Measurements from ENCODE around the gene MMP7. TPM values are rescaled to one million over a fixed set of nuclear protein-coding genes. Genes with fewer than 3 reads are reported as not detected.

Gene MMP7
- total and polyA plus RNA-seq, 2 of the 4 experiments (the other 2 are of a cell fraction): not detected

GRCh38 chr11:102513869-102514268 is 16.7 kb downstream of the MMP7 start:
- Histone ChIP-seq H4K8ac (ENCODE audit: low read depth in 2 of 2, low read length in 2 of 2) (no peak overlapping the region), H3K79me1 (ENCODE audit: low read depth in 1 of 2, low read length in 2 of 2) (no peaks in the 10 kb centered on the region), H3K4me1 (ENCODE audit: control insufficient read depth, insufficient read depth, low read length) (no peaks in the 10 kb centered on the region), H3K23ac (ENCODE audit: low read depth, low read length) (no peak overlapping the region), H2AK9ac (replicated peaks; ENCODE audit: low read depth, low read length, poor library complexity) (no peak overlapping the region), H3K27ac (ENCODE audit: insufficient read depth, low read length) (no peak overlapping the region), H2AFZ (replicated peaks; ENCODE audit: low read length, poor library complexity) (no peak overlapping the region), H3K4ac (ENCODE audit: low read depth, low read length) (no peak overlapping the region), H4K91ac (ENCODE audit: insufficient read depth, low read depth, low read length) (no peak overlapping the region), H2BK20ac (ENCODE audit: low read depth, low read length) (no peak overlapping the region), H3K9me3 (ENCODE audit: control insufficient read depth, insufficient read depth, low read length) (no peaks in the 10 kb centered on the region), H3K9ac (ENCODE audit: low read depth, low read length) (no peak overlapping the region), H3K4me2 (ENCODE audit: low read depth, low read length) (no peak overlapping the region), H3K14ac (replicated peaks; ENCODE audit: low read depth, low read length) (no peak overlapping the region), H4K5ac (ENCODE audit: low read depth, low read length) (no peak overlapping the region), H3K27me3 (ENCODE audit: control insufficient read depth, insufficient read depth, low read length) (peaks cover 7% of the 10 kb centered on the region; the same call in 1 of the 2 replicates), H2AK5ac (ENCODE audit: low read depth, low read length) (no peak overlapping the region), H3K4me3 (ENCODE audit: insufficient read depth, low read depth, low read length) (no peak overlapping the region), H3K56ac (ENCODE audit: extremely low read depth, insufficient read depth, low read length) (no peak overlapping the region), H3K18ac (ENCODE audit: low read depth, low read length) (no peak overlapping the region), H3K9me1 (ENCODE audit: insufficient read depth, low read length) (0 out of 2 replicates have a peak, but pooled peaks cover 2% of the 10 kb centered on the region), H2BK120ac (ENCODE audit: low read depth, low read length) (no peak overlapping the region), H4K20me1 (ENCODE audit: insufficient read depth, low read length) (no peaks in the 10 kb centered on the region), H3K36me3 (ENCODE audit: control insufficient read depth, insufficient read depth, low read length) (no peaks in the 10 kb centered on the region), H2BK5ac (ENCODE audit: low read depth, low read length, poor library complexity, severe bottlenecking) (no peak overlapping the region), H2BK15ac (ENCODE audit: low read depth, low read length) (no peak overlapping the region)
- dilution Hi-C loops (cut with HindIII; ENCODE audit: low sequenced_read_pairs, unreplicated experiment) (no loop called here), intact Hi-C loops (cut with micrococcal nuclease) (no loop called here), in situ Hi-C loops (cut with MboI; ENCODE audit: low sequenced_read_pairs) (no loop called here)
- POLR2A ChIA-PET (ENCODE audit: unreplicated experiment): no interaction called here
- no CpG with 5 or more reads among the region's 3 CpGs for WGBS, 2 experiments (ENCODE audit: extremely low coverage in 2 of 2, insufficient read length in 1 of 2)
- peak; percentile 34 for DNase-seq
- no peak; the same call in 1 of the 2 replicates for ATAC-seq (ENCODE audit: low read depth)
- CTCF ChIA-PET: interaction anchor here (1.0 kb wide), 1 partner anchor 10 kb away, joined by 3 read pairs; no protein-coding TSS in a partner anchor
- BruUV-seq (replicated peaks): no TSS peak
- TF ChIP-seq CEBPB (IDR thresholded peaks at IDR 0.05; ENCODE audit: low read depth, low read length) (peak; percentile 65), USF2 (IDR thresholded peaks at IDR 0.05; ENCODE audit: low read depth, low read length) (no peak)
